Ishikawa (cell line): ENCODE results near the gene RER1.

Experiments used
- CREB1 ChIP-seq: IDR thresholded peaks from 2 replicates; pipeline ENCODE4 v1.6.1; 2012; ENCODE audit warnings: low read depth
- EP300 ChIP-seq: IDR thresholded peaks from 2 replicates; pipeline ENCODE4 v1.6.1; 2012; ENCODE audit warnings: borderline replicate concordance
- MAX ChIP-seq: IDR thresholded peaks from 2 replicates; pipeline ENCODE4 v1.6.1; 2012
- RAD21 ChIP-seq: IDR thresholded peaks from 2 replicates; pipeline ENCODE4 v1.6.1; 2012; ENCODE audit warnings: low read depth
- REST ChIP-seq: IDR thresholded peaks from 2 replicates; pipeline ENCODE4 v1.6.1; 2012; ENCODE audit warnings: low read depth, mild to moderate bottlenecking
- USF1 ChIP-seq: IDR thresholded peaks from 2 replicates; pipeline ENCODE4 v1.6.1; 2012
- YY1 ChIP-seq: IDR thresholded peaks from 2 replicates; pipeline ENCODE4 v1.6.1; 2012; ENCODE audit warnings: low read depth
- ZBTB7A ChIP-seq: IDR thresholded peaks from 2 replicates; pipeline ENCODE4 v1.6.1; 2012; ENCODE audit warnings: low read depth

GRCh38 chr1:2344744-2345296 is 46.8 kb upstream of the RER1 start:
- no peak for TF ChIP-seq REST
- no peak for TF ChIP-seq MAX
- TF ChIP-seq YY1: no peak
- no peak for TF ChIP-seq CREB1
- no peak for TF ChIP-seq EP300
- no peak for TF ChIP-seq ZBTB7A
- TF ChIP-seq USF1: no peak
- TF ChIP-seq RAD21: no peak
